ENCODE measurements around the gene NFIA.

NFIA gene

DNA sequence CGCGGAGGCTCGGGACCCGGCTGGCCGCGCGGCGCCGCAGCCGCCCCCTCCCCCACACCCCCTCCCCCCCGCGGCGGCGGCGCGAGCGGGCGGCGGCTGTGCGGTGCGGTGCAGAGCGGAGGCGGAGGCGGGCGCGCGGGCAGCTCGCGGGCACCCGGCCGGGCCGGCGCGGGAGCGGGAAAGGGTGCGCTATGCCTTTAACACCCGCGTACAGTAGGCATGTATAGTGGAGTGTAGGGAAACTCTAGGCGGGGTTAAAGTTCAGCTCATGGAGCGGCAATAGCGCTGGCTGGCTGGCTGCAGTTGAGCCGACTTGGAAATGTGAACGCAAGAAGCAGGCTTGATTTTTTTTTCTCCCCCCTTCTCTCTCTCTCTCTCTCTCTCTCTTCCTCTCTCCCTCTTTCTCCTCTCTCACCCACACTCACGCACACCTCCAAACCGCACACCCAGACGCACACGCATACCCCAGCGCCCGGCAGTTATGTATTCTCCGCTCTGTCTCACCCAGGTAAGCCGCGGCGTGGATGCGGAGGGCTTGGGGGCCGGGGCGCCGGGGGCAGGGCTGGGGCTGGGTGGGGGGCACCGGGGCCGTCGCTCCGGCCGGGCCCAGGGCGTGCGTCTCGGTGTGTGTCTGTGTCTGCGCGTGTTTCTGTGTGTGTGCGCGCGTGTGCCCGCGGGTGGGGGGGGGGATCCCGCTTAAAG is at the start of gene NFIA:
TSS of gene NFIA (plus strand) at position 251 of the 702 bp plus-strand sequence.
- DNase-seq = peak; percentile 51

- DNase-seq = no peak
These were observed 46.5 kb upstream of the NFIA start for GRCh38 chr1:61035880-61036279.

DNA sequence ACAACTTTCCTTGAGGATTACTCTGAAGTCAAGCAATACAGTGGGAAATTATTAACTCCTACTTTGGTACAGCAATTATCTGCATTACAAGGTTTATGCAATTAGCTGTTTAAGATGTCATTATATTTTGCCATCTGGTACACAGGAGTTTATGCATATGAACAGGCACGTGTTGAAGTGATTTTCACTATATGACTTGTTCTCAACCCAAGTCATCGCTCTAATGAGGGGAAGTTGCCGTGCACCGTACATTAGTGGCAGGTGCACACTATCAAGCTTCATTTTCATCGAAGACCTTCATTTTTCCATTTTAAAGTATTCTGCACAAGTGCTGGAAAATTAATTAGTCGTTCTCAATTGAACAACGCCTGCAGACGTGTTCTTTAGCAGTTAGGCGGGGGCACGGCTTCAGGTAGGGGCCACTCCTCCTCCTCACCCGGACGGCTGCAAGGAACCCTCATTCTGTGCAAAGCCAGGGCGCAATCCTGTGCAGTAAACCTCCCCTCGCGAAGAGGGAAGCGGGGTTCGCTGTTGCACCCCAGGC is 39.8 kb upstream of the NFIA start:
- DNase-seq = no peak

DNA sequence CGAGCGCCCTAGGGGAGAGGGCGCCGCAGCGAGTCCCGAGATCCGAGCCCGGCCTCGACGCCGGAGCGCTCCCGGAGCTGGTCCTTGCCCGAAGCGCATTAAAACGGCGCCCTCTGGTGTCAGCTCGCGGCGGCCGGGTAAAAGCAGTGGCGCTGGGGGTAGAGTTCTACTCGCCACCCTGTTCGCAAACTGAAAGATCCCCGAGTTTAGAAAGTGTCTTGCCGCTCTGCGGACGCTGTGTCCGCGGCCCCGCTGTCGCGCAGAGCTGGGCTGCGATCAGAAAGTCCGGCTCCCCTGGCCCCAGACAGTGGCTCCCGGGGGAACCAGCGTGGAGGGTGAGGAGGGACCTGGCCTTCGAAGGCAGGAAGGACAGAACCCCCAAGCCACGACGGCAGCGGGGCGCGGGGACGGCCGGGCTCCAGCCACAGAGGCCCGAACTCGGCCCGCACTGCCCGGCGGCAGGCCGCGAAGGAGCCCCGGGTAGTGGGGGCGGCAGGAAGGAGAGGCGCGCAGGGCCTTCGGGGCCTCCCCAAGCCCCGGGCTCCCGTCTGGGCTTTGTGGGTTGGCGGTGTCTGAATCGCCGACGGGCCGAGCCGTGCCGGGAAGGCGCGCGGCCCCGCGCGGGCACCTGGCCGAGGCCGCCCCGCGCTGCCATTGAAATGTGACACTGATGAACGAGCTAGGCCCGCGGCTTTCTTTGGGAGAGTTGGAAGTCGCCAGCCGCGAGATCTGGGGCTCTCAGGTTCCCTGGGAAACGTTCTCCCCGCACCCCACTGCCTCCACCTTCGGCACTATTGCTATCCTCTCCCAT is 39.1 kb upstream of the NFIA start:
- DNase-seq = peak; percentile 34

- no peak for DNase-seq
These were observed 35.9 kb upstream of the NFIA start for GRCh38 chr1:61046434-61046833.

- DNase-seq = no peak
These were observed 35.3 kb upstream of the NFIA start for GRCh38 chr1:61047061-61047460.

DNA sequence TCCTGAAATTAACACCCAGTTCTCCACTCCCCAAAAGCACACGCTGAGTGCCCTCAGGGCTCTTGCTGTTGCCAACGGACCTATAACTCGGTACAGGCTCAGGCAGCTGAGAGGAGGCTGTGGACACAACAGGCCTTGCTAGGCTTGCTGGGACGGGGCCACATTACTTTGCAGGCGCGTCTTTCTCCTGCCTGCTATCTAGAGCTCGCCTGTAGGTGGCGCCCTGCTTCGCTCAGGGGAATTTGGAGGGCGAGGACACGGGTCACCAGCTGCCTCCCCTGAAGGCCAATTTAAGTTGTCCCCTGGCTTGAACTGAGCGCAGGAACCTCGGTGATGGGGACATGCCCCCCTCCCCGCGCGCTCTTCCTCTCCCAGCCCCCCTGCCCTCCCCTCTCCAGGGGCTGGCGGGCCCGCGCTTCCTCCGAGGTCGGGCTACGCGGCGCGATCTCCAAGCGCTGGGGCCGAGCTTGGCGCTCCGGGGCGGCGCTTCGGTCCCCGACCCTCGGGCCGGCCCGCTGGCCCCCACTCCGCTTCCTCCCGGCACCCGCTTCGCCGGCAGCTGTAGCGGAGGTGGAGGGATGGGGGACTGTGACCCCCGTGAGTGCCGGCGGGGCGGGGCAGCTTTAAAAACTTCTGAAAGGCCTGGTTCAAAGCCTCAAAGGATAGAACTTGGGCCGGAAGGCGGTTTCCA is 32.4 kb upstream of the NFIA start:
- DNase-seq = peak; percentile 68

GRCh38 chr1:61050541-61051442 is 31.6 kb upstream of the NFIA start:
- DNase-seq = no peak

- DNase-seq = no peak
These were observed 31.0 kb upstream of the NFIA start for GRCh38 chr1:61051443-61051718.

- no peak for DNase-seq
These were observed 30.5 kb upstream of the NFIA start for GRCh38 chr1:61051719-61052394.

DNA sequence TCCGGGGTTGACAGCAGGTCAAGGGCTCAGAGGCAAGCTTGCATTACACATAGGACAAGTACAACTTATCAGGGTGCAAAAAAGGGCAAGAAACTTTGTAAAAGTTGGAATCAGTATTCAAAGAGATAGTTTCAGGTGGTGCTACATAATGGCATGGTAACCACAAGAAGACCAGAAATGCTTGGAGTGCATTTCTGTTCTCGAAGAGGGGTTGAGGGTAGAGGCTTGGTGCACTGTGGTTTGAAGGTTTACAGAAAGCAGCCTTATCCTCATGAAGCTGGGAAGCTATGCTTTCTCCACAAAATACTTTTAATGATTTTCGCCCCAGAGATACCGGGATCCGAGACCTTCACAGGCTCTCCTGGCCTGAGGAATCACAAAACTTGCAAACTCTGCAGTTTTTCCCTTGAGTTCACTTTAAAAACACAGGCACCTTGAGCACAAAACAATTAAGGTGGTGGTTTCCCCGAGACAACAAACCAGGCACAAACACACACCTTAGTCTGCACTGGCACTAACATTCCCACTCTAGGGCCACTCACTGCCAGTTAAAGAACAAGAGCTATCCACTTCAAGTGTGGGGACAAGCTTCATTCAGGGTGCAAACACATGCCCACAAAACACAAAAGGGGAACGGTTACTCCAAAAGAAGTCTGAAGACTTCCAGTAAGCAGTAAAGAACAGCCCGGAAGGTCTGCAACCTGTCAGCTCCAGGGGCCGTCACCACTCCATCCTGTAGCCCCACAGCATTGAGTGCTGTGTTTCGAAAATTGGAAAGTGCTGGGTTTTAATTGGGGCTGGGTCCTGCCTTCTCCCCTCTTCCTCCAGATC is 29.8 kb upstream of the NFIA start:
- no peak for DNase-seq

- DNase-seq = no peak
These were observed 29.1 kb upstream of the NFIA start for GRCh38 chr1:61053226-61053711.

- no peak for DNase-seq
These were observed 28.4 kb upstream of the NFIA start for GRCh38 chr1:61053712-61054600.

- no peak for DNase-seq
These were observed 27.8 kb upstream of the NFIA start for GRCh38 chr1:61054601-61054993.

- DNase-seq = no peak
These were observed 27.2 kb upstream of the NFIA start for GRCh38 chr1:61055110-61055614.

GRCh38 chr1:61056196-61056572 is 26.2 kb upstream of the NFIA start:
- DNase-seq = no peak

GRCh38 chr1:61056573-61057439 is 25.6 kb upstream of the NFIA start:
- DNase-seq = no peak

DNA sequence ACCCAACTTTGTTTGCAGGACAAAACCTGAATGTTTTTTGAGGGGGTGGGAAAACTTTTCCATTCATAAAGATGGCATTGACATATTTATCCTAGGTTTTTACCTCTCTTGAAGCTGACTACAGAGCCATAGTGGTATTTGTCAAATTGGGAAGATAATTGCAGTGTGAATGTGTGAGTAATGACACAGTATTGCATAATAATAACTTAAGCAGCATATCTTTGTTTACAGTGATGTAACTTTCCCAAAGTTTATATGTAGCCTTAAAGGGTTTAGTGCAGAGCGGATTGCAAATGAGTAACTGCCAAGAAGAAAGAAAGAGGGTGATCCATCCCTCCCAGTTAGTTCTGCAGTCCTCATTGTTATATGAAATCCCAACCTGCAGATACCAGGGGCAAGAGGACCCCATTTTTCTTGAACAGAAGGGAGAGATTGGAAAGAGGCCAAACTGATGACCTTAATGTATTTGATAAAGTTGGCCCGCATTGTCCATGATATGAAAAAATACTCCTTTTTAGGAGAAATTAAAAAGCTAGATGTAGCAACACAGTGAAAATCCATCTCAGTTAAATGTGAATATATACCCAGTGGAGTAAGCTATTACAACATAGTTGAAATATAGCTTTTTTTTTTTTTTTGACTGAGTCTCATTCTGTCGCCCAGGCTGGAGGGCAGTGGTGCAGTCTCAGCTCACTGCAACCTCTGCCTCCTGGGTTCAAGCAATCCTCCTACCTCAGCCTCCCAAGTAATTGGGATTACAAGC is 23.7 kb upstream of the NFIA start:
- DNase-seq = no peak

All from DMS 273 treated with DMSO at 0.1 percent for 48 hours (cell line).